Thymus (tissue), 11 donors: Measurements from ENCODE around the gene NDUFAB1. TPM values are rescaled to one million over a fixed set of nuclear protein-coding genes. Genes with fewer than 3 reads are reported as not detected.
"Not testable (repeated sequence)": the region's sequence is repeated elsewhere in the genome, so short reads cannot be mapped to it uniquely, and the experiment has no call there.

Source experiments
- DNase-seq, 9 donors: peaks; one replicate each; pipeline ENCODE4 v3.0.0-alpha.2; 2013; ENCODE audit warnings: low spot score in 9 of 9, low read depth in 6 of 9, missing footprints in 1 of 9
- H3K27ac ChIP-seq, 2 donors: one replicate each; pipeline ENCODE4 v1.5.1; 2013; ENCODE audit warnings: control low read depth in 1 of 2, low read depth in 1 of 2, low read length in 1 of 2, mild to moderate bottlenecking in 1 of 2, moderate library complexity in 1 of 2
- H3K27me3 ChIP-seq, 2 donors: one replicate each; pipeline ENCODE4 v1.5.1; 2013; ENCODE audit warnings: low read length in 1 of 2; ENCODE audit not compliant: control insufficient read depth in 2 of 2, insufficient read depth in 1 of 2
- H3K36me3 ChIP-seq, 2 donors: one replicate each; pipeline ENCODE4 v1.5.1; 2013; ENCODE audit warnings: low read length in 1 of 2, mild to moderate bottlenecking in 1 of 2, moderate library complexity in 1 of 2; ENCODE audit not compliant: control insufficient read depth in 2 of 2, insufficient read depth in 2 of 2
- H3K4me1 ChIP-seq, 2 donors: one replicate each; pipeline ENCODE4 v1.5.1; 2013; ENCODE audit warnings: low read length in 2 of 2; ENCODE audit not compliant: control insufficient read depth in 2 of 2, insufficient read depth in 2 of 2
- H3K4me3 ChIP-seq, 2 donors: one replicate each; pipeline ENCODE4 v1.5.1; 2013; ENCODE audit warnings: low read length in 2 of 2, control low read depth in 1 of 2, mild to moderate bottlenecking in 1 of 2
- H3K9me3 ChIP-seq, 2 donors: one replicate each; pipeline ENCODE4 v1.5.1; 2013; ENCODE audit warnings: low read length in 1 of 2, mild to moderate bottlenecking in 1 of 2; ENCODE audit not compliant: control insufficient read depth in 2 of 2, insufficient read depth in 1 of 2
- WGBS: extraction: QIAGEN DNeasy Blood & Tissue Kit; methylation state at CpG from one replicate; pipeline ENCODE4 v1.1.7; 2013; 5-methylcytosine and 5-hydroxymethylcytosine counted together
- polyA plus RNA-seq: library from polyadenylated mRNA; stranded (reverse); fragments of 200-250 nt; gene quantifications from one replicate; pipeline ENCODE4 v1.2.3, GENCODE V29; 2013
- total RNA-seq: library from RNA; stranded (reverse); fragments of 120-200 nt; gene quantifications from one replicate; pipeline ENCODE4 v1.2.4, GENCODE V29; 2013
- donor health status: healthy.

The NDUFAB1 gene
- total and polyA plus RNA-seq, 2 donors = 110 to 153 TPM

DNA sequence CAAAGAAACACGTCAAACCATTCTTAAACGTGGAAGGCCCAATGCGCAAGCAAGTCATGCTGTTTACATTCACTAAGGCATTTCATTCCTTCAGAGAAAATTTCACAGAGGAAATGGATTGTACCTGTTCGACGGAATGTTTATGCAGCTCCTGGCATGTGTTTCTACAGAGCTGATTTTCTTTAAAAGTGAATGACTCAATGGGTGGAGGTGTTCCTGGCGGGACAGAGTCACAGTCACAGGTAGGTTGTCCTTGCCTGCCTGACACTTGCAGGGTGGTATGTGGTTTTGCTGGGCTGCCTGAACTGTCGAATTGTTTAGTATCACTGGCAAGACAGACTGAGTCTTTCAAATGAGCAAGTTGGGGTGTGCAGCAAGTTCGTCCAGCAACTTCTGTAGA, 33.4 kb upstream of the NDUFAB1 start:
- no peak for DNase-seq
- no peaks in the 10 kb centered on the region for H3K9me3 ChIP-seq
- no peaks in the 10 kb centered on the region for H3K4me1 ChIP-seq
- H3K36me3 ChIP-seq = peaks cover 13 to 25% of the 10 kb centered on the region in 2 donors
- no peak overlapping the region for H3K27ac ChIP-seq
- no peaks in the 10 kb centered on the region for H3K27me3 ChIP-seq
- WGBS = 98% methylated on average over 8 of the region's 8 CpGs
- no peak overlapping the region for H3K4me3 ChIP-seq

DNA sequence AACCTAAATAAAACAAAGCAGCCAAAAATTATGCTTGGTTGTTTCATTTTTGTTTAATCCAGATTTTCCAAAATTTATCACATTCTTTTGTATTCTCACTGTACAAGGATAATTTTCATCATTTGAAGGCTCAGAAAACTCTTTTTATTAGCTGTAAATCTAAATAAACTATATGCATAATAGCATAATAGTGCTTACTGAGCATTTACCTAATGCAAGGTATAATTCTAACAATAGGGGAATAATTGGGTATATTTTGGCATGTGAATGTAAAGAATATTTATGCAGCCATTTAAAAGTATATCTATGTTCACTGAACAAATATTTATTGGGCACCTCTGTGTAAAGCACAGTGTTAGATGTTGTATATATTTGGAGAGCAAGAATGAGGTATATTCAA, 28.0 kb upstream of the NDUFAB1 start:
- Histone ChIP-seq H3K4me1 (no peaks in the 10 kb centered on the region), H3K27ac (no peak overlapping the region), H3K9me3 (no peaks in the 10 kb centered on the region), H3K4me3 (no peak overlapping the region), H3K36me3 (peaks cover 23 to 25% of the 10 kb centered on the region in 2 donors), H3K27me3 (no peaks in the 10 kb centered on the region)
- DNase-seq = no peak

DNA sequence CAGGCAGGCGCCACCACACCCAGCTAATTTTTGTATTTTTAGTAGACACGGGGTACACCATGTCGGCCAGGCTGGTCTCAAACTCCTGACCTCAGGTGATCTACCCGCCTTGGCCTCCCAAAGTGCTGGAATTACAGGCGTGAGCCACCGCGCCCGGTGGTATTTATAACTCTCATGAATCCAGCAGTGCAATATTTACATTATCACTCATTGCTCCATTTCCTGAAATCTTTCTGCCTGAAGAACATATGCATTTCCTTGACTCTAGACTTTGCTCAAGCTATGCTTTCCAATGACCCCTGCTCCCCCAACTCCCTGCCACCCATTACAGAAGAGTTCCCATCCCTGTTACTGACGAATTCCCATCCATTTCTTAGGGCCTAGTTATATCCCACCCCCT, 19.7 kb upstream of the NDUFAB1 start:
- peaks cover 11 to 12% of the 10 kb centered on the region in 2 donors for H3K36me3 ChIP-seq

DNA sequence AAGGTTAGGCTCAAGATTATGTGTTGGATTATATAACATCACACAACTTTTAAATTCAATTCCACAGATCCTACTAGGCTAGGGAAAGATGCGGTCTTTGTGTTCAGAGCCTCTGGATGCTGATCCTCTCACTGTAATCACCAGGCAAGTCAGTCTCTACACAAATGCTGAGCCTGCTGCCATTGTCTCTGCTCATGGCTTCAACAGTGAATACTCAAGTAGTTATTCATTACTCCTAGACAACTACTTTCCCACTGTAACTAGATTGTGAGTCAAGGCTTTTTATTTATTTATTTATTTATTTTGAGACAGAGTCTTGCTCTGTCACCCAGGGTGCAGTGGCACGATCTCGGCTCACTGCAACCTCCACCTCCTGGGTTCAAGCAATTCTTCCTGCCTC, 15.8 kb upstream of the NDUFAB1 start:
- WGBS = 99% methylated on average over 3 of the region's 3 CpGs

More for the DNA sequence above, 19.7 kb upstream of the NDUFAB1 start:
- H3K9me3 ChIP-seq = no peaks in the 10 kb centered on the region
- no peak overlapping the region for H3K27ac ChIP-seq
- no peak for DNase-seq
- no peaks in the 10 kb centered on the region for H3K4me1 ChIP-seq
- 98% methylated on average over 9 of the region's 9 CpGs for WGBS
- H3K4me3 ChIP-seq = no peak overlapping the region
- H3K27me3 ChIP-seq = no peaks in the 10 kb centered on the region

DNA sequence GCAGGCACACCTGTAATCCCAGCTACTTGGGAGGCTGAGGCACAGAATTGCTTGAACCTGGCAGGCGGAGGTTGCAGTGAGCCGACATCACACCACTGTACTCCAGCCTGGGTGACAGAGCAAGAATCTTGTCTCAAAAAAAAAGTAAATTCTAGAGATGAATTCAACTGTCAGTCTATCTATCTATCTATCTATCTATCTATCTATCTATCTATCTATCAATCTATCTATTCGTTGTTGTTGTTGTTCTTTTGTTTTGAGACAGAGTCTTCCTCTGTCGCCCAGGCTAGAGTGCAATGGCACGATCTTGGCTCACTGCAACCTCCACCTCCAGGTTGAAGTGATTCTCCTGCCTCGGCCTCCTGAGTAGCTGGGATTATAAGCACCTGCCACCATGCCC, 14.8 kb upstream of the NDUFAB1 start:
- not testable (repeated sequence) for H3K27me3 ChIP-seq, DNase-seq, H3K9me3 ChIP-seq, H3K27ac ChIP-seq, H3K4me1 ChIP-seq, H3K36me3 ChIP-seq, H3K4me3 ChIP-seq
- WGBS = 96% methylated on average over 6 of the region's 6 CpGs

More for the DNA sequence above, 15.8 kb upstream of the NDUFAB1 start:
- Histone ChIP-seq H3K27me3 (no peaks in the 10 kb centered on the region), H3K27ac (no peak overlapping the region), H3K9me3 (no peaks in the 10 kb centered on the region), H3K4me3 (no peak overlapping the region), H3K4me1 (no peaks in the 10 kb centered on the region), H3K36me3 (peaks cover 8% of the 10 kb centered on the region in 2 donors)
- no peak for DNase-seq

DNA sequence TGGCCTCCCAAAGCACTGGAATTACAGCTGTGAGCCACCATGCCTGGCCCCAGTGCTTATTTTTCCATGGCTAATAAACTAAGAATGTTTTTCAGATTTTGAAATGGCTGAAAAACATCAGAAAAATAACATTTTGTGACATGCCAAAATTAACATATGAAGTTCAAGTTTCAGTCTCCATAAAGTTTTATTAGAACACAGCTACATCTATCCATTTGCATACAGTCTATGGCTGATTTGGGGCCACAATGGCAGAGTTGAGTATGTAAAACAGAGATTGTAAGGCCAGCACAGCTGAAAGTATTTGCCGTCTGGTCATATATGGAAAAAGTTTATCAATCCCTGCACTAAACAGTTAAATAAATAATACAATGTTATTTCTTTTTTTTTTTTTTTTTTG, 13.8 kb upstream of the NDUFAB1 start:
- no peak for DNase-seq
- H3K4me3 ChIP-seq = no peak overlapping the region
- H3K4me1 ChIP-seq = no peaks in the 10 kb centered on the region
- H3K9me3 ChIP-seq = no peaks in the 10 kb centered on the region
- H3K27me3 ChIP-seq = no peaks in the 10 kb centered on the region
- WGBS = 100% methylated on average over 1 of the region's 1 CpG
- no peak overlapping the region for H3K27ac ChIP-seq
- H3K36me3 ChIP-seq = peaks cover 8 to 12% of the 10 kb centered on the region in 2 donors

DNA sequence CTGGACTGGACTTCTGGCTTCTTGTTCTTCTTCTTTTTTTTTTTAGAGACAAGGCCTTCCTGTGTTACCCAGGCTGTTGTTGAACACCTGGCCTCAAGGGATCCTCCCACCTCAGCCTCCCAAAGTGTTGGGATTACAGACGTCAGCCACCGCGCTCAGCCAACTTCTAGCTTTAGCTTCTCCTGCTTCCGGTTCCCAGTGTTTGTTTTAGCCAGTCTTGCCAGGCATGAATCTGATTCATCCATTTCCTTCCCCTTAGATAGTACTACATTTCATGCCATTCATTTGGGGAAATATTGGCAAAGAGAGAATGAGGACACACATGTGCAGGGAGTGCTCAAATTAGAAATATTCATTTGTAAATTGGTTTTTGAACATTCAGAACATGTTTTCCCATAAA, 12.1 kb upstream of the NDUFAB1 start:
- Histone ChIP-seq H3K27ac (no peak overlapping the region), H3K36me3 (peaks cover 12 to 17% of the 10 kb centered on the region in 2 donors)

DNA sequence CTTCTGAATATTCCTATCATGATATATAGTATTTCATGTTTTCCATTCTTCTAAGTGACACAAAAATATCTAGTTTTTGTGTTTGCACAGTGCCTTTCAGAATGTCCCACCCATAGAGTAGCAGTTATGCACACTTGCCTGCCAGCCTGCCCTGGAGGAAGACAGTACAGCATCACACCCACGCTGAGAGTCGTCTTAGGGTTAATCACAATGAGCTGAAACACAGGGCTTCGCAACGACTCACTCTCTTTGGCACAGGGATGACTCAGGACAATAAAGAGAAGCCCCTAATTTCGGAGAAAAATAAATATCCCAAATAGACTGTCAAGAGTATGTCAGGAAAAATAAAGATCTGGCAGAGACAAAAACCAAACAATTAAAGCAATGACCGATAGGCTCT, 11.6 kb upstream of the NDUFAB1 start:
- H3K36me3 ChIP-seq = peaks cover 12 to 17% of the 10 kb centered on the region in 2 donors
- H3K27me3 ChIP-seq = no peaks in the 10 kb centered on the region
- H3K4me3 ChIP-seq = no peak overlapping the region
- H3K4me1 ChIP-seq = no peaks in the 10 kb centered on the region
- no peak overlapping the region for H3K27ac ChIP-seq
- no peak for DNase-seq
- no peaks in the 10 kb centered on the region for H3K9me3 ChIP-seq
- 99% methylated on average over 6 of the region's 6 CpGs for WGBS

More for the DNA sequence above, 12.1 kb upstream of the NDUFAB1 start:
- Histone ChIP-seq H3K4me1 (no peaks in the 10 kb centered on the region), H3K27me3 (no peaks in the 10 kb centered on the region), H3K9me3 (no peaks in the 10 kb centered on the region), H3K4me3 (no peak overlapping the region)
- 92% methylated on average over 4 of the region's 4 CpGs for WGBS
- DNase-seq = no peak

DNA sequence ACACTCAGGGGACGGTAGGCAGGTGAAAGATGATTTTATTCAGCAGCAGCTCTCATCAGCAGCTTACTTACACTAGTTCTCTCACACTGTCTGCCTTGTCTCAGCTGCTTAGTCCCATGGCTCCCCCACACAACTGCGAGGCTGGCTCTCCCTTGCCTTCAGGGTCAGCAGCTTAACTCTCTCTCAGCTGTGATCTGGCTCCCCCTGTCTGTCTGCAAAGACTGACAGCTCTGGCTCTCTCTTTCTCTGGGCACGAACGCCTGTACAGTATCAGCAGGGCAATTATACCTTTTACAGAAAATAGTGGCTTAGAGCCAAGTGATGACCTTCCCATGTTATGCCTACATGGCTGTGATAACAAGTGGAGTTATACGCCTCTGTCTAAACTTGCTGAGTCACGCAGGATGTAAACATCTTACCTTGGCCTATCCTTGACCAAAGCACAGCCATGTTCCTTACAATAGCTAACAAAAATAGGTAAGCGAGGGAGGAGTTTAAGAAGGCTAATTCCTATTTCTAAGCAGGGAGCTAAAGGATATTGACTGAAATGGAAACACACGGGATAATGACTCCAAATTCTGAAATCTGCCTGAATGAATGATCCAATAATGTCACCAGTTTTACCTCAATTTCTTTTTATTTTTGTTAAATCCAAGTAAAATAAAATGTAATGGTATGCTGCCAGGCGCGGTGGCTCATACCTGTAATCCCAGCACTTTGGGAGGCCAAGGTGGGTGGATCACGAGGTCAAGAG, 1.1 kb upstream of the NDUFAB1 start:
- DNase-seq = peak in 2 of 9 donors; percentile 32 to 55
- Histone ChIP-seq H3K9me3 (no peaks in the 10 kb centered on the region), H3K4me1 (peaks cover 8 to 16% of the 10 kb centered on the region in 2 donors), H3K27me3 (no peaks in the 10 kb centered on the region), H3K27ac (peak overlapping the region in 1 of 2 donors; percentile 57), H3K4me3 (no peak overlapping the region), H3K36me3 (peaks cover 7 to 8% of the 10 kb centered on the region in 2 donors)
- 93% methylated on average over 11 of the region's 11 CpGs for WGBS
